22Rv1 (cell line): ENCODE results near the gene C6orf118.

ENCODE experiments used
- ZFX ChIP-seq: fragments of 450-650 bp; IDR thresholded peaks from 2 replicates; pipeline ENCODE4 v1.6.1; 2017; ENCODE audit warnings: antibody characterized with exemption, borderline replicate concordance
- TF ChIP-seq, protein P1 (sequence below): fragments of 450-650 bp; IDR thresholded peaks from 2 replicates; pipeline ENCODE4 v1.5.1; 2017; ENCODE audit warnings: mild to moderate bottlenecking

DNA sequence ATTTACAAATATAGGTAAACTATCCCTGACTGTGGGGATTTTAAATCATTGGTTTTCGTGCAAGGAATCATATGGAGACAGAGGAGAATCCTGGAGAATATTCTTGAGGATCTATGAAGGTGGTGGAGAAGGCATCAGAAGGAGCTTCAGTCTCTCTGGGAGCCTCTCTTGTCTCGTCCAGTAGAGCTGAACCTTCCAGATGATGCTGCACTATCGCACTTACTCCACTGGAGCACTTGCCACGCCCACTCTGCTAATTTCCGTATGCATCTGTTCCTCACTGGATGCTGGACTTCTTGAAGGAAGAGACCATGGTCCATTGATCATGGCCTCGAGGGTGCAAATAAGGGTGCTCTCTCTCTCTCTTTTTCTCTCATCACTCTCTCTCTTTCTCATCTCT lies 36.8 kb downstream of the C6orf118 start:
- TF ChIP-seq, protein P1, sequence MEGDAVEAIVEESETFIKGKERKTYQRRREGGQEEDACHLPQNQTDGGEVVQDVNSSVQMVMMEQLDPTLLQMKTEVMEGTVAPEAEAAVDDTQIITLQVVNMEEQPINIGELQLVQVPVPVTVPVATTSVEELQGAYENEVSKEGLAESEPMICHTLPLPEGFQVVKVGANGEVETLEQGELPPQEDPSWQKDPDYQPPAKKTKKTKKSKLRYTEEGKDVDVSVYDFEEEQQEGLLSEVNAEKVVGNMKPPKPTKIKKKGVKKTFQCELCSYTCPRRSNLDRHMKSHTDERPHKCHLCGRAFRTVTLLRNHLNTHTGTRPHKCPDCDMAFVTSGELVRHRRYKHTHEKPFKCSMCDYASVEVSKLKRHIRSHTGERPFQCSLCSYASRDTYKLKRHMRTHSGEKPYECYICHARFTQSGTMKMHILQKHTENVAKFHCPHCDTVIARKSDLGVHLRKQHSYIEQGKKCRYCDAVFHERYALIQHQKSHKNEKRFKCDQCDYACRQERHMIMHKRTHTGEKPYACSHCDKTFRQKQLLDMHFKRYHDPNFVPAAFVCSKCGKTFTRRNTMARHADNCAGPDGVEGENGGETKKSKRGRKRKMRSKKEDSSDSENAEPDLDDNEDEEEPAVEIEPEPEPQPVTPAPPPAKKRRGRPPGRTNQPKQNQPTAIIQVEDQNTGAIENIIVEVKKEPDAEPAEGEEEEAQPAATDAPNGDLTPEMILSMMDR = no peak
- TF ChIP-seq ZFX = no peak
